ENCODE data around the gene VAV2. TPM values are rescaled to one million over a fixed set of nuclear protein-coding genes. Genes with fewer than 3 reads are reported as not detected.

VAV2 gene
- total RNA-seq, 4 donors from 2014 or later: 15.0 to 25.7 (median 20.5) TPM

DNA sequence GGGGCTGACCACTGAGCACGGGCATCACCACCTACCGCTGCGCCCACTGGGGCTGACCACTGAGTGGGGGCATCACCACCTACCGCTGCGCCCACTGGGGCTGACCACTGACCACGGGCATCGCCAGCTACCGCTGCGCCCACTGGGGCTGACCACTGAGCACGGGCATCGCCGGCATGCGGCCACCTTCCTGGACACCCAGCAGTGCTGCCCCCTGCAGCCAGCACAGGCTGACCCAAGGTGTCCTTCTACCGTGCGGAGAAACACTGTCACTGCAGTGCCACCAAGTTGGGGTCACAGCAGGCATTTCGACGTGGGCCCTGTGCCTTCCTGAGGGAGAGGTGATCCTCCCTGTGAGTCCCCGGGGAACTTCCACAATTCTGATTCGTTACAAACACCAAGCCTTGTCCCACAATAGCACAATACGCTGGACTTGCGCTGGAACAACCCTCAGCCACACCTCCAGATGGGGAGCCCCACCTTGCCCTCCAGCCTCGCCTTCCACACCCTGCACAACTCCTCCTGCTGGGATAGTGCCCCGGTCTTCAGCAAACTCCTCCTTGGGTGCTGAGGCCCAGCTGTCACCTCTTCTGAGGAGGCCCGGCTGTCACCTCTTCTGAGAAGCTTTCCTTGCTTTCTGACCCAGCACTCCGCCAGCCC is 163.7 kb downstream of the VAV2 start:
- Histone ChIP-seq H3K9me3 (no peaks in the 10 kb centered on the region), H3K27me3 (no peaks in the 10 kb centered on the region), H3K27ac (no peak overlapping the region), H3K36me3 (no peaks in the 10 kb centered on the region), H3K4me3 (replicated peaks in 1 of 3) (no peak overlapping the region), H3K4me1 (no peaks in the 10 kb centered on the region)
- no peak for DNase-seq
- TF ChIP-seq POLR2A (IDR thresholded peaks at IDR 0.05): no peak
- TF ChIP-seq, protein P1, sequence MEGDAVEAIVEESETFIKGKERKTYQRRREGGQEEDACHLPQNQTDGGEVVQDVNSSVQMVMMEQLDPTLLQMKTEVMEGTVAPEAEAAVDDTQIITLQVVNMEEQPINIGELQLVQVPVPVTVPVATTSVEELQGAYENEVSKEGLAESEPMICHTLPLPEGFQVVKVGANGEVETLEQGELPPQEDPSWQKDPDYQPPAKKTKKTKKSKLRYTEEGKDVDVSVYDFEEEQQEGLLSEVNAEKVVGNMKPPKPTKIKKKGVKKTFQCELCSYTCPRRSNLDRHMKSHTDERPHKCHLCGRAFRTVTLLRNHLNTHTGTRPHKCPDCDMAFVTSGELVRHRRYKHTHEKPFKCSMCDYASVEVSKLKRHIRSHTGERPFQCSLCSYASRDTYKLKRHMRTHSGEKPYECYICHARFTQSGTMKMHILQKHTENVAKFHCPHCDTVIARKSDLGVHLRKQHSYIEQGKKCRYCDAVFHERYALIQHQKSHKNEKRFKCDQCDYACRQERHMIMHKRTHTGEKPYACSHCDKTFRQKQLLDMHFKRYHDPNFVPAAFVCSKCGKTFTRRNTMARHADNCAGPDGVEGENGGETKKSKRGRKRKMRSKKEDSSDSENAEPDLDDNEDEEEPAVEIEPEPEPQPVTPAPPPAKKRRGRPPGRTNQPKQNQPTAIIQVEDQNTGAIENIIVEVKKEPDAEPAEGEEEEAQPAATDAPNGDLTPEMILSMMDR (IDR thresholded peaks at IDR 0.05): no peak
- intact Hi-C loops (cut with DNase I): no loop called here
- whole genome bisulfite sequencing, 2 donors: 93 to 96% methylated on average over 8 to 11 of the region's 25 CpGs

DNA sequence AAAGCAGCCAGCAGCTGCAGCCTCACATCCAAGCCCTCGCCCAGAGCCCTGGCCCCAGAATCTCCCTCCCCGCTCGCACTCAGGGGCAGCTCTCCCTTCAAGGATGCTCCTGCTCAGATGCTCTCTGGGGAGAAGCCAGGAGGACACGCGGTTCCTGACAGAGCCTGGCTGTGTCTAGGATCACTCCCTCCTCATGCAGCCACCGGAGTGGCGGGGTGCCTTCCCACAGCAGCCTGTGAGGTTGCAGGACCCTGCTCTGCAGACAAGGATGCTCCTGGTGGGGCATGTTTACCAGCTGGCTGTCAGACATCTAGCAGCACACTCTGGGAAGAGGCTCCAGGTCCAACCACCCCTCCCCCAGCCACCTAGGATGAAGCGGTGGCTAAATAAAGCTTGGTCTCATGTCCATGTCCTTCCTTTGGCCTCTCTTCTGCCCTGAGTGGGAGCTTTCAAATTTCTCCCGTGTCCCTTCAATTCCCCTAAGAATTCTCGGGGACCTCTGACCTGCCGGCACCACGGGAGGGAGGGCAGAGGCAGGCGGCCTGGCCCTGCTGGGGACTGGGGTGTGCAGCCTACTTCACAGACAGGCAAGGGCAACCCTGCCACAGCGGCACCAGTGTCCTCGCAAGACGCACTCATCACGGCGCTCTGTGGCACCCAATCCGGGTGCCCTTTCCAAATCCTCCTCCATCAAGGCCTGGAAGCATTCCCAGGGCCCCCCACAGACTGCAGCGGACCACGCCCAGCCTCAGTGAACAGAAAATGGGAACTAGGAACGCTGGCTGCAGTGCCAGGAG is 165.6 kb downstream of the VAV2 start:
- intact Hi-C loops (cut with DNase I): no loop called here
- H3K27me3 ChIP-seq: no peaks in the 10 kb centered on the region
- H3K4me3 ChIP-seq (replicated peaks in 1 of 3): no peak overlapping the region
- no peaks in the 10 kb centered on the region for H3K4me1 ChIP-seq
- H3K27ac ChIP-seq: no peak overlapping the region
- no peak for TF ChIP-seq POLR2A (IDR thresholded peaks at IDR 0.05)
- TF ChIP-seq, protein P1 (IDR thresholded peaks at IDR 0.05): no peak
- H3K36me3 ChIP-seq: no peaks in the 10 kb centered on the region
- H3K9me3 ChIP-seq: no peaks in the 10 kb centered on the region
- WGBS, 2 donors: 89 to 92% methylated on average over 12 to 20 of the region's 22 CpGs
- DNase-seq: no peak

DNA sequence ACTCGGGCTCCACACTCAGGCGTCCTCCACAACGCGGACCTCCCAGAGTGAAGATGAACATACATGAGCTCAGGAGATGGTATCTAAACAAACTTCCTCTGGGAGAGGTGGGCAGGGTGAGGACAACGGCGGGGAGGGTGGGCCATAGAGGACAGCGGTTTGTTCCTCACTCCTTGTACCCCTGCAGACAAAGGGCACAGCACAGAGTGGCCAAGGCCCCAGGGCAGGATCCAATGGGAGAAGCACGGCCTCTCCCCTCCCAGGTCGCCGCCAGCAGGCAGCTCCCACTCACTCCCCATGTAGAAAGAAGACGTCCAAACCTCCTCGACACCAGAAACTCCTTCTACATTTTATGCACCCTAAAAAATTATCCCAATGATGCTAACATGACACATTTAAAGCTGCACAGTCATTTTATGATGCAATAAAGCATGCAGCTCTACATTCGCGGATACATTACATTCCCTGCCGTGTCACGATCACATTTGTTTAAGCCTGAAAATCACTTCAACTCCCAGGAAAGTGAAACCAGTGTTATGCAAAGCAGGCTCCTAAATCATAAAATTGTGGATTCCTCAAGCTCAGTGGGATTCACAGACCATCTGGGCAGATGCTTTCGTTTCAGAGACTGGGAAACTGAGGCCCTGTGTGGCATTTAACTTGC is 166.4 kb downstream of the VAV2 start:
- Histone ChIP-seq H3K36me3 (no peaks in the 10 kb centered on the region), H3K27me3 (no peaks in the 10 kb centered on the region)
- WGBS, 2 donors: 81 to 84% methylated on average over 17 of the region's 17 CpGs

DNA sequence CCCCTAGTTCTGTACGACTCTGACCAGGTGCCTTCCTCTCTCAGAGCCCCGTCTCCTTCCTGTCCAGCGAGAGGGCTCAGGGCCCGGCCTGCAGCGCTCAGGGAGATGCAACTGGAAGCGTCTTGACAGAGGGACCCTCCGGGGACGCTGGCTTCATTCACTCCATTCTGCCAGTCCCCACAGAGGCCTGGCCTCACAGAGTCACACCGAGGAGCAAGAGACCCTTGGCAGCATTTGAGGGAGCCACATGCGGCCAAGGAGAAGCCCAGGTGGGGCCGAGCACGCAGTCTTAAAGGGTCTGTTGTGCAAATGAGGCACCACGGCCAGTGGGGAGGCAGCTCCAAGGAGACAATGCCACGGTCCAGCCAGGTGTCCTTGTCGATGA is 167.3 kb downstream of the VAV2 start:
- Histone ChIP-seq H3K27me3 (no peaks in the 10 kb centered on the region), H3K27ac (no peak overlapping the region), H3K36me3 (no peaks in the 10 kb centered on the region), H3K4me3 (replicated peaks in 1 of 3) (no peak overlapping the region), H3K9me3 (no peaks in the 10 kb centered on the region), H3K4me1 (no peaks in the 10 kb centered on the region)
- TF ChIP-seq, protein P1 (IDR thresholded peaks at IDR 0.05): no peak
- TF ChIP-seq POLR2A (IDR thresholded peaks at IDR 0.05): no peak
- no peak for DNase-seq
- intact Hi-C loops (cut with DNase I): no loop called here
- 88 to 90% methylated on average over 11 to 12 of the region's 15 CpGs for WGBS, 2 donors

More for the DNA sequence above, 166.4 kb downstream of the VAV2 start:
- Histone ChIP-seq H3K4me3 (replicated peaks in 1 of 3) (no peak overlapping the region), H3K9me3 (no peaks in the 10 kb centered on the region), H3K27ac (no peak overlapping the region), H3K4me1 (no peaks in the 10 kb centered on the region)
- TF ChIP-seq POLR2A (IDR thresholded peaks at IDR 0.05): no peak
- TF ChIP-seq, protein P1 (IDR thresholded peaks at IDR 0.05): no peak
- intact Hi-C loops (cut with DNase I): no loop called here
- no peak for DNase-seq
